ENCODE measurements around the gene HARS1. TPM values are rescaled to one million over a fixed set of nuclear protein-coding genes. Genes with fewer than 3 reads are reported as not detected.

HARS1 gene
- total and polyA plus RNA-seq, 2 of the 13 experiments (the other 11 are each of a cell fraction or from before 2014, with no cell fraction given), result 36.9 to 66.2 TPM

DNA sequence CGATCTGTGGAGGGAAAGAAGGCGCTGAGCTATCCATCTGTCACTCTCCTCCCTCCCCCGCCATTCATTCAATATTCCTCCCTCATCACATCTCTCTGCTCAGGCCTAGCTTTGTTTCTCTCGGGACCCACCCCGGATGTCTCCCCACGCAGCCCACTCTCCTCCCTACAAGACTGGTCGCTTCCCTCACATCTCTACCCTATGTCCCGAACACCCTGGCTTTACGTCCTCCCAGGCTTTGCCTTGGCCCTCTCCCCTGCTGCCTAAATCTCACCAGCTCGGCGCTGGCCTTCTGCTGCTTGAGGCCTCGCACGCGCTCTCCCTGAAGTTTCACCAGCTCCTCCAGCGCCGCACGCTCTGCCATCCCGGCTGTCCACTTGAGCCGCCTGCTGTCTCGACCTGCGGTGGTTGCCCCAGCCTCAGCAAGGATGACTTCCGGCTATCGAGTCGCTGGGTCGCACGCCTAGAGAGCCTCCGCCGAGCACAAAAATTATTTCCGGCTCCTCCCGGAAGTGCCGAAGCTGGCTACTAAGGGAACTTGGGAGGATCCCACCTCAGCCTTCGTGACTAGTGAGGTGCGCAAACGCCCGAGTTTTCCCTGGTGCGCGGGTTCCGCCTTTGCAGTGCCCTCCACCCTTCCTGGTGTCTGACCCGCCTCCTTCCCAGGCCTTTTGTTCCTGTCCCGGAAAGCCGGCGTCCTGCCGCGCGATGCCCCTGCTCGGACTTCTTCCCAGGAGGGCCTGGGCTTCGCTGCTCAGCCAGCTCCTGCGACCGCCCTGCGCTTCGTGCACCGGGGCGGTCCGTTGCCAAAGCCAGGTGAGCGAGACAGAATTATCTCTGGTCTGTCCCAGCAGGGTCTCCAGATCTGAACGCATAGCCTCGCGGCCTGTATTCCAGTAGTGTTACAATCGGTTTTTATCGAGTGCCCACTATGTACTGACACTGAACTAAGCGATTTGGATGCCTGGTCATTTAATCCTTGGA, at the start of gene HARS1, which contains the start of gene HARS2 (continued):
- TF ChIP-seq, protein P1, sequence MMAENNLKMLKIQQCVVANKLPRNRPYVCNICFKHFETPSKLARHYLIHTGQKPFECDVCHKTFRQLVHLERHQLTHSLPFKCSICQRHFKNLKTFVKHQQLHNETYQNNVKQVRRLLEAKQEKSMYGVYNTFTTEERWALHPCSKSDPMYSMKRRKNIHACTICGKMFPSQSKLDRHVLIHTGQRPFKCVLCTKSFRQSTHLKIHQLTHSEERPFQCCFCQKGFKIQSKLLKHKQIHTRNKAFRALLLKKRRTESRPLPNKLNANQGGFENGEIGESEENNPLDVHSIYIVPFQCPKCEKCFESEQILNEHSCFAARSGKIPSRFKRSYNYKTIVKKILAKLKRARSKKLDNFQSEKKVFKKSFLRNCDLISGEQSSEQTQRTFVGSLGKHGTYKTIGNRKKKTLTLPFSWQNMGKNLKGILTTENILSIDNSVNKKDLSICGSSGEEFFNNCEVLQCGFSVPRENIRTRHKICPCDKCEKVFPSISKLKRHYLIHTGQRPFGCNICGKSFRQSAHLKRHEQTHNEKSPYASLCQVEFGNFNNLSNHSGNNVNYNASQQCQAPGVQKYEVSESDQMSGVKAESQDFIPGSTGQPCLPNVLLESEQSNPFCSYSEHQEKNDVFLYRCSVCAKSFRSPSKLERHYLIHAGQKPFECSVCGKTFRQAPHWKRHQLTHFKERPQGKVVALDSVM (CRISPR knock-in tag; IDR thresholded peaks at IDR 0.05), result peak; percentile 56; the same call in 1 of the 2 replicates
- peak; percentile 17; the same call in 1 of the 2 replicates for TF ChIP-seq AHR (CRISPR knock-in tag; IDR thresholded peaks at IDR 0.05)
- no peak for TF ChIP-seq MEIS1 (CRISPR knock-in tag; IDR thresholded peaks at IDR 0.05; ENCODE audit: borderline replicate concordance)
- no peak; the same call in 1 of the 2 replicates for TF ChIP-seq PRDM4 (CRISPR knock-in tag; IDR thresholded peaks at IDR 0.05; ENCODE audit: borderline replicate concordance)
- no peak for TF ChIP-seq TOPORS (CRISPR knock-in tag; IDR thresholded peaks at IDR 0.05)
- TF ChIP-seq TBP (CRISPR knock-in tag; IDR thresholded peaks at IDR 0.05), result 0 out of 2 replicates have a peak, but pooled peaks have one; percentile 72
- TF ChIP-seq LBX2 (CRISPR knock-in tag; IDR thresholded peaks at IDR 0.05; ENCODE audit: borderline replicate concordance), result 0 out of 2 replicates have a peak, but pooled peaks have one; percentile 31
- TF ChIP-seq, protein P2, sequence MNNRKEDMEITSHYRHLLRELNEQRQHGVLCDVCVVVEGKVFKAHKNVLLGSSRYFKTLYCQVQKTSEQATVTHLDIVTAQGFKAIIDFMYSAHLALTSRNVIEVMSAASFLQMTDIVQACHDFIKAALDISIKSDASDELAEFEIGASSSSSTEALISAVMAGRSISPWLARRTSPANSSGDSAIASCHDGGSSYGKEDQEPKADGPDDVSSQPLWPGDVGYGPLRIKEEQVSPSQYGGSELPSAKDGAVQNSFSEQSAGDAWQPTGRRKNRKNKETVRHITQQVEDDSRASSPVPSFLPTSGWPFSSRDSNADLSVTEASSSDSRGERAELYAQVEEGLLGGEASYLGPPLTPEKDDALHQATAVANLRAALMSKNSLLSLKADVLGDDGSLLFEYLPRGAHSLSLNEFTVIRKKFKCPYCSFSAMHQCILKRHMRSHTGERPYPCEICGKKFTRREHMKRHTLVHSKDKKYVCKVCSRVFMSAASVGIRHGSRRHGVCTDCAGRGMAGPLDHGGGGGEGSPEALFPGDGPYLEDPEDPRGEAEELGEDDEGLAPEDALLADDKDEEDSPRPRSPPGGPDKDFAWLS (CRISPR knock-in tag; IDR thresholded peaks at IDR 0.05; ENCODE audit: borderline replicate concordance), result no peak
- TF ChIP-seq FOXK1 (CRISPR knock-in tag; IDR thresholded peaks at IDR 0.05; ENCODE audit: borderline replicate concordance, low read depth), result peak; percentile 59; the same call in 1 of the 2 replicates
- peak; percentile 96 for TF ChIP-seq HNRNPLL (IDR thresholded peaks at IDR 0.05; ENCODE audit: low read depth, low read length, poor library complexity, severe bottlenecking)
- TF ChIP-seq HOXA7 (CRISPR knock-in tag; IDR thresholded peaks at IDR 0.05), result no peak
- TF ChIP-seq ZIK1 (CRISPR knock-in tag; IDR thresholded peaks at IDR 0.05; ENCODE audit: borderline replicate concordance, low read depth), result 0 out of 2 replicates have a peak, but pooled peaks have one; percentile 38
- TF ChIP-seq ZNF224 (CRISPR knock-in tag; IDR thresholded peaks at IDR 0.05), result no peak
- no peak for TF ChIP-seq RAD51 (IDR thresholded peaks at IDR 0.05; ENCODE audit: borderline replicate concordance)
- 0 out of 2 replicates have a peak, but pooled peaks have one; percentile 42 for TF ChIP-seq ZNF616 (CRISPR knock-in tag; IDR thresholded peaks at IDR 0.05; ENCODE audit: low read depth)
- no peak for TF ChIP-seq U2AF2 (IDR thresholded peaks at IDR 0.05; ENCODE audit: low read depth, low read length)
- TF ChIP-seq PBX2 (CRISPR knock-in tag; IDR thresholded peaks at IDR 0.05), result no peak
- TF ChIP-seq NCOA2 (CRISPR knock-in tag; IDR thresholded peaks at IDR 0.05), result peak; percentile 55; the same call in 1 of the 2 replicates
- TF ChIP-seq ASH2L (IDR thresholded peaks at IDR 0.05; ENCODE audit: insufficient read length, low read depth, low read length), result peak; percentile 93
- TF ChIP-seq MTA1 (CRISPR knock-in tag; IDR thresholded peaks at IDR 0.05; ENCODE audit: borderline replicate concordance), result no peak
